ENCODE results near the gene MYBPC3. TPM values are rescaled to one million over a fixed set of nuclear protein-coding genes. Genes with fewer than 3 reads are reported as not detected.

Gene MYBPC3
- polyA plus RNA-seq (ENCODE audit: insufficient read length in 4 of 4) = under 1 TPM; 0.04 to 0.13 (median 0.11) TPM

GRCh38 chr11:47352556-47352955, at the start of gene MYBPC3:
TSS of gene MYBPC3 (minus strand) at chr11:47352702. CDS start at chr11:47352647, 55 bp downstream.
- no peak for DNase-seq (ENCODE audit: low read depth in 4 of 4, low spot score in 3 of 4)

- no peak for DNase-seq (ENCODE audit: low read depth in 4 of 4, low spot score in 3 of 4)
Observed at GRCh38 chr11:47400768-47401279, 48.3 kb upstream of the MYBPC3 start.

GRCh38 chr11:47399860-47400767, 47.6 kb upstream of the MYBPC3 start:
- no peak for DNase-seq (ENCODE audit: low read depth in 4 of 4, low spot score in 3 of 4)

GRCh38 chr11:47398551-47398950, 46.0 kb upstream of the MYBPC3 start:
- no peak for DNase-seq (ENCODE audit: low read depth in 4 of 4, low spot score in 3 of 4)

GRCh38 chr11:47398011-47398410, 45.5 kb upstream of the MYBPC3 start:
- no peak for DNase-seq (ENCODE audit: low read depth in 4 of 4, low spot score in 3 of 4)

GRCh38 chr11:47396049-47396320, 43.5 kb upstream of the MYBPC3 start:
- DNase-seq (ENCODE audit: low read depth in 4 of 4, low spot score in 3 of 4) = no peak

GRCh38 chr11:47395223-47396048, 42.9 kb upstream of the MYBPC3 start:
- no peak for DNase-seq (ENCODE audit: low read depth in 4 of 4, low spot score in 3 of 4)

GRCh38 chr11:47394322-47395222, 42.1 kb upstream of the MYBPC3 start:
- no peak for DNase-seq (ENCODE audit: low read depth in 4 of 4, low spot score in 3 of 4)

GRCh38 chr11:47394050-47394321, 41.5 kb upstream of the MYBPC3 start:
- DNase-seq (ENCODE audit: low read depth in 4 of 4, low spot score in 3 of 4) = no peak

GRCh38 chr11:47393163-47394049, 40.9 kb upstream of the MYBPC3 start:
- DNase-seq (ENCODE audit: low read depth in 4 of 4, low spot score in 3 of 4) = no peak

- no peak for DNase-seq (ENCODE audit: low read depth in 4 of 4, low spot score in 3 of 4)
Observed at GRCh38 chr11:47392546-47393162, 40.2 kb upstream of the MYBPC3 start.

- no peak for DNase-seq (ENCODE audit: low read depth in 4 of 4, low spot score in 3 of 4)
Observed at GRCh38 chr11:47391711-47392432, 39.4 kb upstream of the MYBPC3 start.

GRCh38 chr11:47391077-47391583, 38.6 kb upstream of the MYBPC3 start:
- no peak for DNase-seq (ENCODE audit: low read depth in 4 of 4, low spot score in 3 of 4)

GRCh38 chr11:47390422-47390760, 37.9 kb upstream of the MYBPC3 start:
- no peak for DNase-seq (ENCODE audit: low read depth in 4 of 4, low spot score in 3 of 4)

GRCh38 chr11:47389577-47390421, 37.3 kb upstream of the MYBPC3 start:
- no peak for DNase-seq (ENCODE audit: low read depth in 4 of 4, low spot score in 3 of 4)

GRCh38 chr11:47388697-47389576, 36.4 kb upstream of the MYBPC3 start:
- DNase-seq (ENCODE audit: low read depth in 4 of 4, low spot score in 3 of 4) = no peak

Measured in right renal pelvis (tissue), 4 donors.